ENCODE data around the gene TMEM132C. TPM values are rescaled to one million over a fixed set of nuclear protein-coding genes. Genes with fewer than 3 reads are reported as not detected.

TMEM132C gene
- total and polyA plus RNA-seq, 2 donors (not counting 1 experiment from before 2014, with no cell fraction given), result not detected

GRCh38 chr12:128298091-128298748 is 31.2 kb downstream of the TMEM132C start:
- no peak overlapping the region for H3K4me2 ChIP-seq (replicated peaks; ENCODE audit: low read depth, low read length, poor library complexity, severe bottlenecking)
- ChIA-PET POLR2A (no interaction called here), CTCF (no interaction called here)
- H4K20me1 ChIP-seq (ENCODE audit: control insufficient read depth, insufficient read depth, low read length, poor library complexity, severe bottlenecking), result no peaks in the 10 kb centered on the region
- H3K79me2 ChIP-seq (ENCODE audit: control insufficient read depth, insufficient read depth, low read length), result no peaks in the 10 kb centered on the region
- intact Hi-C loops (cut with micrococcal nuclease), result no loop called here
- Mint-ChIP-seq H3K27me3 (no peaks in the 10 kb centered on the region), H3K27ac (no peak overlapping the region), H3K4me3 (no peak overlapping the region), H3K4me1 (no peaks in the 10 kb centered on the region), H3K9me3 (ENCODE audit: insufficient read depth) (peaks cover 2% of the 10 kb centered on the region)
- 61% methylated on average over 5 of the region's 11 CpGs for WGBS (ENCODE audit: insufficient coverage)
- H3K4me1 ChIP-seq (ENCODE audit: control insufficient read depth in 2 of 2, insufficient read depth in 2 of 2, low read length in 2 of 2), result no peaks in the 10 kb centered on the region
- H3K9me3 ChIP-seq (ENCODE audit: control extremely low read depth in 1 of 3, control insufficient read depth in 2 of 3, insufficient read depth in 1 of 3, low read length in 2 of 3), result peaks cover 0 to 8% (median 0%) of the 10 kb centered on the region in 3 donors
- no peak for TF ChIP-seq CTCF (IDR thresholded peaks at IDR 0.05)
- no peaks in the 10 kb centered on the region for H3K36me3 ChIP-seq (replicated peaks in 1 of 2; ENCODE audit: control extremely low read depth in 1 of 2, control insufficient read depth in 1 of 2, extremely low read depth in 1 of 2, insufficient read depth in 2 of 2, low read length in 1 of 2)
- no peak overlapping the region for H2AFZ ChIP-seq (ENCODE audit: insufficient read depth, low read depth, low read length, poor library complexity, severe bottlenecking)
- DNase-seq (no peak), ATAC-seq (ENCODE audit: low read depth) (no peak)
- H3K27me3 ChIP-seq (replicated peaks in 1 of 4; ENCODE audit: control extremely low read depth in 1 of 4, control insufficient read depth in 3 of 4, insufficient read depth in 4 of 4, low read length in 3 of 4), result no peaks in the 10 kb centered on the region
- H3K9ac ChIP-seq (ENCODE audit: low read length), result no peak overlapping the region
- H3K27ac ChIP-seq (ENCODE audit: low read length in 2 of 2), result no peak overlapping the region
- H3K4me3 ChIP-seq (ENCODE audit: control extremely low read depth in 1 of 5, extremely low read depth in 1 of 5, insufficient read depth in 1 of 5, low read depth in 2 of 5, low read length in 4 of 5), result no peak overlapping the region

DNA sequence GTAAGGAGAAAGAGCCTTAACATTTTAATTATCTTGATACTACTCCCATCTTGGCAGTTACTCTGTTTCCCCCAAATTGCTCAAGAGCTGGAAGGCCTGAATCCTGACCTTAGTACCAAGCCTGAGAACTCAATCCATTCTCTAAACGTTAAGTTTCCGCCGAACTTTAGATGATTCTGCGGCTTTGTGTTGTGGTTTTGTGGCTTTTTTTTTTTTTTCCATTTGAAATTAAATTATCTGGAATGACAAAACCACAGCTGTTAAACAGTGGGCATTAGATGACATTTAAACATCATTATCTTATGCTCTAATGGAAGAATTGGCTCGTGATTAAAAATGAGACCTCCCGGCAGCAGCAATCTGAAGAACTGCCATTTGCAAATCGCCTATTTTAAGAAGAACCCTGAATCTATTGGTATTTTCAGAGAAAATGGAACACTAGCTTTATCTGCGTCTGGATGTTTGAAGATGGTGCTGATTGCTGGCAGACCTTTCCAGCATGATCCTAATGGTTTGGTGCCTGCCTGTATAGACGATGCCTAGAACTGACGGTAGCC is 38.4 kb downstream of the TMEM132C start:
- POLR2A ChIA-PET, result no interaction called here
- H3K4me1 Mint-ChIP-seq, result no peaks in the 10 kb centered on the region

More for the DNA sequence above, 38.4 kb downstream of the TMEM132C start:
- Histone ChIP-seq H3K27ac (ENCODE audit: low read length in 2 of 2) (no peak overlapping the region), H3K79me2 (ENCODE audit: control insufficient read depth, insufficient read depth, low read length) (no peaks in the 10 kb centered on the region), H3K9ac (ENCODE audit: low read length) (no peak overlapping the region), H3K4me1 (ENCODE audit: control insufficient read depth in 2 of 2, insufficient read depth in 2 of 2, low read length in 2 of 2) (no peaks in the 10 kb centered on the region), H3K36me3 (replicated peaks in 1 of 2; ENCODE audit: control extremely low read depth in 1 of 2, control insufficient read depth in 1 of 2, extremely low read depth in 1 of 2, insufficient read depth in 2 of 2, low read length in 1 of 2) (no peaks in the 10 kb centered on the region), H3K4me2 (replicated peaks; ENCODE audit: low read depth, low read length, poor library complexity, severe bottlenecking) (no peak overlapping the region), H3K27me3 (replicated peaks in 1 of 4; ENCODE audit: control extremely low read depth in 1 of 4, control insufficient read depth in 3 of 4, insufficient read depth in 4 of 4, low read length in 3 of 4) (no peaks in the 10 kb centered on the region), H2AFZ (ENCODE audit: insufficient read depth, low read depth, low read length, poor library complexity, severe bottlenecking) (no peak overlapping the region), H3K9me3 (ENCODE audit: control extremely low read depth in 1 of 3, control insufficient read depth in 2 of 3, insufficient read depth in 1 of 3, low read length in 2 of 3) (peaks cover 0 to 12% (median 0%) of the 10 kb centered on the region in 3 donors), H4K20me1 (ENCODE audit: control insufficient read depth, insufficient read depth, low read length, poor library complexity, severe bottlenecking) (no peaks in the 10 kb centered on the region), H3K4me3 (ENCODE audit: control extremely low read depth in 1 of 5, extremely low read depth in 1 of 5, insufficient read depth in 1 of 5, low read depth in 2 of 5, low read length in 4 of 5) (no peak overlapping the region)
- Mint-ChIP-seq H3K27ac (no peak overlapping the region), H3K27me3 (no peaks in the 10 kb centered on the region), H3K4me3 (no peak overlapping the region), H3K9me3 (ENCODE audit: insufficient read depth) (peaks cover 4% of the 10 kb centered on the region)
- DNase-seq, result no peak
- ATAC-seq (ENCODE audit: low read depth), result no peak
- TF ChIP-seq EZH2 (IDR thresholded peaks at IDR 0.05; ENCODE audit: borderline replicate concordance, insufficient read depth, low read depth, low read length, poor library complexity, severe bottlenecking) (no peak), CTCF (IDR thresholded peaks at IDR 0.05) (no peak)
- 93% methylated on average over 2 of the region's 10 CpGs for WGBS (ENCODE audit: insufficient coverage)
- CTCF ChIA-PET, result no interaction called here
- intact Hi-C loops (cut with micrococcal nuclease), result no loop called here

Data from B cell (primary cell).